ENCODE results near the gene CCDC18. TPM values are rescaled to one million over a fixed set of nuclear protein-coding genes. Genes with fewer than 3 reads are reported as not detected.

Gene CCDC18
- total RNA-seq, 2 experiments from 2014 or later = 14.9 to 15.7 TPM

Other genes with a start within 250 kb of the CCDC18 start
- gene DIPK1A, start 219.3 kb upstream of the CCDC18 start, total RNA-seq = 1 to 10 TPM; 8.4 to 9.4 TPM
- gene MTF2, start 101.4 kb upstream of the CCDC18 start, total RNA-seq = 10 to 100 TPM; 49.6 to 59.4 TPM
- 10 to 100 TPM; 33.6 to 34.7 TPM for gene TMED5, start 311 bp upstream of the CCDC18 start, total RNA-seq
- 10 to 100 TPM; 86.6 to 92.0 TPM for gene DR1, start 165.2 kb downstream of the CCDC18 start, total RNA-seq

All from activated naive CD8-positive, alpha-beta T cell treated with anti-CD3 and anti-CD28 coated beads for 36 hours (primary cell).